NCI-H2081 (cell line): ENCODE data around the gene ST6GALNAC1.

Source experiments
- DNase-seq, 2 experiments: peaks; one replicate each; lab custom pipeline; 2025; lab: John Stamatoyannopoulos, UW

The ST6GALNAC1 gene

GRCh38 chr17:76643553-76644148, at the start of gene ST6GALNAC1:
Gene ST6GALNAC1, minus strand, starts transcription at chr17:76643757. Its CDS starts 119 bp downstream, at chr17:76643638.
- no peak for DNase-seq

- no peak for DNase-seq
Measured at GRCh38 chr17:76691379-76692191, 48.0 kb upstream of the ST6GALNAC1 start.

GRCh38 chr17:76690596-76691280, 47.2 kb upstream of the ST6GALNAC1 start:
- DNase-seq: no peak

GRCh38 chr17:76689859-76690258, 46.3 kb upstream of the ST6GALNAC1 start:
- DNase-seq: no peak

GRCh38 chr17:76688165-76688622, 44.6 kb upstream of the ST6GALNAC1 start:
- no peak for DNase-seq

GRCh38 chr17:76687298-76688164, 44.0 kb upstream of the ST6GALNAC1 start:
- no peak for DNase-seq

GRCh38 chr17:76686538-76687297, 43.2 kb upstream of the ST6GALNAC1 start:
- no peak for DNase-seq

- no peak for DNase-seq
Measured at GRCh38 chr17:76685846-76686245, 42.3 kb upstream of the ST6GALNAC1 start.

- DNase-seq: no peak
Measured at GRCh38 chr17:76685366-76685765, 41.8 kb upstream of the ST6GALNAC1 start.

GRCh38 chr17:76684756-76685155, 41.2 kb upstream of the ST6GALNAC1 start:
- DNase-seq: no peak

GRCh38 chr17:76683921-76684745, 40.6 kb upstream of the ST6GALNAC1 start:
- peak in 1 of 2 experiments; percentile 38 for DNase-seq

GRCh38 chr17:76683011-76683755, 39.6 kb upstream of the ST6GALNAC1 start:
- DNase-seq: no peak

- DNase-seq: no peak
Measured at GRCh38 chr17:76682296-76682695, 38.7 kb upstream of the ST6GALNAC1 start.

GRCh38 chr17:76681222-76682137, 37.9 kb upstream of the ST6GALNAC1 start:
- DNase-seq: peak; percentile 78 to 80

- DNase-seq: no peak
Measured at GRCh38 chr17:76679239-76679638, 35.7 kb upstream of the ST6GALNAC1 start.

GRCh38 chr17:76678330-76678729, 34.8 kb upstream of the ST6GALNAC1 start:
- DNase-seq: no peak

- no peak for DNase-seq
Measured at GRCh38 chr17:76677406-76677805, 33.8 kb upstream of the ST6GALNAC1 start.

- no peak for DNase-seq
Measured at GRCh38 chr17:76676629-76677028, 33.1 kb upstream of the ST6GALNAC1 start.
